Nephron (organoid): ENCODE results near the gene RFC2.

Experiments
- H3K27ac Mint-ChIP-seq, 3 experiments: 2 replicates each; pipeline ENCODE4 v1.8.0; 2020; ENCODE audit warnings: mixed read lengths in 3 of 3, mild to moderate bottlenecking in 2 of 3, moderate library complexity in 1 of 3
- H3K27me3 Mint-ChIP-seq: 2 replicates; pipeline ENCODE4 v1.8.0; 2021; ENCODE audit warnings: low read depth, mild to moderate bottlenecking, moderate library complexity, mixed read lengths
- H3K36me3 Mint-ChIP-seq: 2 replicates; pipeline ENCODE4 v1.8.0; 2020; ENCODE audit warnings: low read depth, mixed read lengths
- H3K4me1 Mint-ChIP-seq: 2 replicates; pipeline ENCODE4 v1.8.0; 2020; ENCODE audit warnings: mixed read lengths
- H3K4me3 Mint-ChIP-seq, 3 experiments: 2 replicates each; pipeline ENCODE4 v1.8.0; 2020; ENCODE audit warnings: mild to moderate bottlenecking in 3 of 3, mixed read lengths in 3 of 3, moderate library complexity in 2 of 3
- H3K9me3 Mint-ChIP-seq: 2 replicates; pipeline ENCODE4 v1.8.0; 2020; ENCODE audit warnings: mixed read lengths
- TF ChIP-seq, protein P1 (sequence below), 3 experiments: fragments of 200-600 bp; sonication (generic); IDR thresholded peaks; one replicate each; pipeline ENCODE4 v1.5.0; 2021; ENCODE audit warnings: antibody characterized with exemption in 3 of 3; ENCODE audit not compliant: unreplicated experiment in 3 of 3

The RFC2 gene

DNA sequence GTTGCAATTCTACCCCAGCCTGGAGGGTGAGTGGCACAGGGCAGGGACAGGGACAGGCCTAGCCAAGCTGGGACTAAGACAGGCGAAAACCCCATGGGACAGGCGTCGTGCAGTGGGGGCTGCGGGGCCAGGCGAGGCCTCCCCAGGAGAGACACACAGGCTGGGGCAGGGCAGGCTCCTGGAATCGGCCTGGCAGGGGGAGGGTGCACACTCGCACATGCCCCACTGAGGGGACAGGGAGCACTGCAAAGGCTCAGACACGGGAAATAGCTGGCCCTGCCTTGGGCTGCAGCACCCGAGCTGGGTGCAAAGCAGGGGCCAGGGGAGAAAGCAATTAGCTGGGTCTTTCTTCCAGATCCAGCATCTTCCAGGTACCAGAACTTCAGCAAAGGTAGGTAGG lies 34.0 kb downstream of the RFC2 start:
- H3K4me1 Mint-ChIP-seq: no peaks in the 10 kb centered on the region
- H3K27me3 Mint-ChIP-seq: no peaks in the 10 kb centered on the region
- no peak overlapping the region for H3K27ac Mint-ChIP-seq
- no peaks in the 10 kb centered on the region for H3K9me3 Mint-ChIP-seq
- no peak overlapping the region for H3K4me3 Mint-ChIP-seq
- TF ChIP-seq, protein P1, sequence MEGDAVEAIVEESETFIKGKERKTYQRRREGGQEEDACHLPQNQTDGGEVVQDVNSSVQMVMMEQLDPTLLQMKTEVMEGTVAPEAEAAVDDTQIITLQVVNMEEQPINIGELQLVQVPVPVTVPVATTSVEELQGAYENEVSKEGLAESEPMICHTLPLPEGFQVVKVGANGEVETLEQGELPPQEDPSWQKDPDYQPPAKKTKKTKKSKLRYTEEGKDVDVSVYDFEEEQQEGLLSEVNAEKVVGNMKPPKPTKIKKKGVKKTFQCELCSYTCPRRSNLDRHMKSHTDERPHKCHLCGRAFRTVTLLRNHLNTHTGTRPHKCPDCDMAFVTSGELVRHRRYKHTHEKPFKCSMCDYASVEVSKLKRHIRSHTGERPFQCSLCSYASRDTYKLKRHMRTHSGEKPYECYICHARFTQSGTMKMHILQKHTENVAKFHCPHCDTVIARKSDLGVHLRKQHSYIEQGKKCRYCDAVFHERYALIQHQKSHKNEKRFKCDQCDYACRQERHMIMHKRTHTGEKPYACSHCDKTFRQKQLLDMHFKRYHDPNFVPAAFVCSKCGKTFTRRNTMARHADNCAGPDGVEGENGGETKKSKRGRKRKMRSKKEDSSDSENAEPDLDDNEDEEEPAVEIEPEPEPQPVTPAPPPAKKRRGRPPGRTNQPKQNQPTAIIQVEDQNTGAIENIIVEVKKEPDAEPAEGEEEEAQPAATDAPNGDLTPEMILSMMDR (IDR thresholded peaks at IDR 0.05; ENCODE audit: unreplicated experiment in 3 of 3): no peak
- H3K36me3 Mint-ChIP-seq: peaks cover under 1% of the 10 kb centered on the region

DNA sequence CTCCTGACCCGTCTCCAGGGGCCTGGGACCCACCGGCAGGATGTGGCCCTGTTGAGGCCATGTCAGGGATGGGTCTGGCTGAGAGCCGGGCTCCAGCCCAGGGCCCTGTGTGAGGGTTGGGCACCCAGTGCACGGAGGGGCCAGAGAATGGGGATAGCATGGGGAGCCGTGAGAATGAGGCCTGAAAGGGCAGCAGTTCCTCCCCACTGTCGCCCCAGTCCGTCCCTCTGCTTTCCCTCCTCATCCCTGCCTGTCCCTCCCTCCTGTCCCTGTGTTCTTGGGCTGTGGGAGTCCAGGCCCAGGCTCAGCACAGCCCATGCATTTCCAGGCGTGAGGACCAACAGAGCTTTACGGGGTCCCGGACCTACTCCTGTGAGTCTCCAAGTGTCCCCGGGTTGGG lies 34.8 kb downstream of the RFC2 start:
- no peaks in the 10 kb centered on the region for H3K36me3 Mint-ChIP-seq
- H3K4me1 Mint-ChIP-seq: no peaks in the 10 kb centered on the region
- no peak overlapping the region for H3K4me3 Mint-ChIP-seq
- no peak overlapping the region for H3K27ac Mint-ChIP-seq
- no peaks in the 10 kb centered on the region for H3K9me3 Mint-ChIP-seq
- TF ChIP-seq, protein P1 (IDR thresholded peaks at IDR 0.05; ENCODE audit: unreplicated experiment in 3 of 3): no peak
- H3K27me3 Mint-ChIP-seq: no peaks in the 10 kb centered on the region

DNA sequence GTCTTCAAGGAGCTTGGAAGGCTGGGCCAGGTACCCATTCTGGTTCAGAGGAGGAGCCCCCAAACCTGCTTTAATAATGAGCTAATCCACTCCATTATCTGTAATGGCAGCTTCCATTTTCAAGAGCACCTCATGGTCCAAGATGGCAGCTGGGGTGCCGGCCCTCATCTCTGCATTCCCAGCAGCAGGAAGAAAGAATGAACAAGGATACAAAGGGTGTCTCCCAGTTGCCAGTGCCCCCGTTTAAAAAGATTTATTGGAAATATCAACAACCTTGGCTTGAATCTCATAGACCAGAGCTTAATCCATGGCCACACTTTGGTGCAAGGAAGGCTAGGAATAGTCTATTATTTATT lies 35.9 kb downstream of the RFC2 start:
- Mint-ChIP-seq H3K4me1 (no peaks in the 10 kb centered on the region), H3K27ac (no peak overlapping the region), H3K36me3 (no peaks in the 10 kb centered on the region), H3K27me3 (no peaks in the 10 kb centered on the region), H3K9me3 (no peaks in the 10 kb centered on the region), H3K4me3 (no peak overlapping the region)
- TF ChIP-seq, protein P1 (IDR thresholded peaks at IDR 0.05; ENCODE audit: unreplicated experiment in 3 of 3): no peak

DNA sequence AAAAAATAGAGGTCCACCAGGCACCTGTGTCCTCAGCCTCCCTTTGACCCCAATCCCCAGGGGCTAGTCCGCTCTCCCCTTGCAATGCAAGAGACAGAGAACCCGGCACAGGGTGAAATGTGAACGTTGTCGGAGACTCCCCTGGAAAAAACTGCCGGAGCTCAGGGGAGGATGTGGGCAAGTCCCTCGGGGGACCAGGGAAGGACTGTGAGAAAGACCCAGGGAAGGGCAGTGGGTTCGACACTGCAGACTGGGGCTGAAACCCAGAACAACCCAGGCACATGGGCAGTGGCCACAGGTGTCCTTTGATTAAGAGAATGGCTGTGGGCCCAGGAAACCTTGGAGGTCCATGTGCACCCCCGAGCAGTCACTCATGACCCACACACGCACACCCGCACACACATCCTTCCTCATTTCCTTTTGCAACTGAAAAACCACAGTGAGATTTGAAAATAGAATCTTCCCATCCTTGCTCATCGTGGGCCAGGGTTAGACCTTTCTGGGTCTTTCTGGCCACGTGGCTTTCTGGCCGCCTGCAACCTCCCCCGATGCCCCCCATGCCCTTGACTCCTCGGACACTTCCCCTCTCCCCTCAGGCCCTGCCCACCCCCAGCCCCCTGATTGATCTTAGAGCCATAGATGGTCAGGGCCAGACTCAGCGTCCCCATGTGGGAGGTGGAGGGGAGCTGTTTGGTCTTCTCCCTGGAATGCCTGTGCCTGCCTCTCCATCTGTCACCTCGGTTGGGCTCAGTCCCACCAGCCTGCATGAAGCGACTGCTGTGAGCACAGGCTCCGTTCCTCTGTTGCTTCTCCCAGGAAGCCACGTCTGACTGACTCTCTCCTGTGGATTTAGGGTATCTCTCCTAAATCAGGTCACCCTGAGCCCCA lies 36.5 kb downstream of the RFC2 start:
- Mint-ChIP-seq H3K9me3 (no peaks in the 10 kb centered on the region), H3K27ac (no peak overlapping the region), H3K4me1 (no peaks in the 10 kb centered on the region), H3K36me3 (no peaks in the 10 kb centered on the region), H3K4me3 (no peak overlapping the region), H3K27me3 (no peaks in the 10 kb centered on the region)
- TF ChIP-seq, protein P1 (IDR thresholded peaks at IDR 0.05; ENCODE audit: unreplicated experiment in 3 of 3): no peak

DNA sequence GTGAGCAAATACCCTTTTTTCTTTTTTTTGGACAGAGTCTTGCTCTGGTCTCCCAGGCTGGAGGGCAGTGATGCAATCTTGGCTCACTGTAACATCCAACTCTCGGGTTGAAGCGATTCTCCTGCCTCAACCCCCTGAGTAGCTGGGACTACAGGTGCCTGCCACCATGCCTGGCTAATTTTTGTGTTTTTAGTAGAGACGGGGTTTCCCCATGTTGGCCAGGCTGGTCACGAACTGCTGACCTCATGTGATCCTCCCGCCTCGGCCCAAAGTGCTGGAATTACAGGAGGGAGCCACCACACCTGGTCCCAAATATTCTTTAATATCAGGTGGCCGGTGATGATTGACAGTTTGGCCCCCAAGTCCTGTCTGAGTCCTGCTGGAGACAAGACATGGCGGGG lies 37.8 kb downstream of the RFC2 start:
- Mint-ChIP-seq H3K36me3 (no peaks in the 10 kb centered on the region), H3K4me3 (no peak overlapping the region), H3K9me3 (no peaks in the 10 kb centered on the region), H3K27ac (no peak overlapping the region), H3K27me3 (no peaks in the 10 kb centered on the region), H3K4me1 (no peaks in the 10 kb centered on the region)
- TF ChIP-seq, protein P1 (IDR thresholded peaks at IDR 0.05; ENCODE audit: unreplicated experiment in 3 of 3): no peak

DNA sequence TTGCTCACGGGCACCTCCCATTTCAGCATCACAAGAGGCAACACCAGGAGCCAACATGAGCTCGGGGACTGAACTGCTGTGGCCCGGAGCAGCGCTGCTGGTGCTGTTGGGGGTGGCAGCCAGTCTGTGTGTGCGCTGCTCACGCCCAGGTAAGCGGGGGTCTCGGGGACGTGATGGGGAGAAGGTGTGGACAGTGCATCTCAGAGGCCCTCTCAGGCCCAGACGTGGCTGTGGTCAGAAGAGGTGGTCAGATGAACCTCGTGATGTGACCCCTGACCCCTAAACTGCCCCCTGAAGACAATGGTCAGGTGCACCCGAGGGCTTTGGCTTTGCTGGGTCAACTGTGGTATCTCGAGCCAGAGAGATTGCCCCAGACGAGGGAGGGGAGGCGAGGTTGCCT lies 38.3 kb downstream of the RFC2 start:
- no peak overlapping the region for H3K27ac Mint-ChIP-seq
- no peaks in the 10 kb centered on the region for H3K36me3 Mint-ChIP-seq
- no peaks in the 10 kb centered on the region for H3K4me1 Mint-ChIP-seq
- no peak overlapping the region for H3K4me3 Mint-ChIP-seq
- no peaks in the 10 kb centered on the region for H3K9me3 Mint-ChIP-seq
- H3K27me3 Mint-ChIP-seq: no peaks in the 10 kb centered on the region
- TF ChIP-seq, protein P1 (IDR thresholded peaks at IDR 0.05; ENCODE audit: unreplicated experiment in 3 of 3): no peak
